Neural crest cell (in vitro differentiated cells): ENCODE data around the gene HEG1. TPM values are rescaled to one million over a fixed set of nuclear protein-coding genes. Genes with fewer than 3 reads are reported as not detected.

Source experiments
- DNase-seq: peaks from one replicate; pipeline ENCODE4 v3.0.0; 2021; ENCODE audit warnings: low read depth, mixed read lengths, low spot score
- H3K27ac Mint-ChIP-seq: one replicate; pipeline ENCODE4 v1.8.0; 2021; ENCODE audit warnings: mild to moderate bottlenecking, mixed read lengths; ENCODE audit not compliant: unreplicated experiment
- H3K27me3 Mint-ChIP-seq: 2 replicates; pipeline ENCODE4 v1.8.0; 2021; ENCODE audit warnings: low read depth, mild to moderate bottlenecking, mixed read lengths
- H3K36me3 Mint-ChIP-seq: 2 replicates; pipeline ENCODE4 v1.8.0; 2021; ENCODE audit warnings: low read depth, mild to moderate bottlenecking, mixed read lengths
- H3K4me1 Mint-ChIP-seq: 2 replicates; pipeline ENCODE4 v1.8.0; 2021; ENCODE audit warnings: mixed read lengths
- H3K4me3 Mint-ChIP-seq: one replicate; pipeline ENCODE4 v1.8.0; 2021; ENCODE audit warnings: mild to moderate bottlenecking, mixed read lengths
- H3K9me3 Mint-ChIP-seq: 2 replicates; pipeline ENCODE4 v1.8.0; 2021; ENCODE audit warnings: mixed read lengths
- CTCF ChIP-seq: fragments of 200-600 bp; sonication (generic); conservative IDR thresholded peaks from 2 replicates; pipeline ENCODE4 v1.5.0; 2021; ENCODE audit warnings: antibody characterized with exemption, mild to moderate bottlenecking
- total RNA-seq: library from RNA; stranded (reverse); gene quantifications from 2 replicates; pipeline ENCODE4 v1.2.1, GENCODE V29; 2021

HEG1 gene
- total RNA-seq, 1 donor from 2014 or later: 32.0 TPM

- no peaks in the 10 kb centered on the region for H3K36me3 Mint-ChIP-seq
- DNase-seq: no peak
- H3K9me3 Mint-ChIP-seq: no peaks in the 10 kb centered on the region
- H3K4me1 Mint-ChIP-seq: no peaks in the 10 kb centered on the region
- no peaks in the 10 kb centered on the region for H3K27me3 Mint-ChIP-seq
- no peak for TF ChIP-seq CTCF
- no peak overlapping the region for H3K27ac Mint-ChIP-seq
- H3K4me3 Mint-ChIP-seq: no peak overlapping the region
Measured at GRCh38 chr3:125069968-125070745, 14.4 kb upstream of the HEG1 start.

GRCh38 chr3:125069452-125069851, 13.7 kb upstream of the HEG1 start:
- H3K9me3 Mint-ChIP-seq: peaks cover 5% of the 10 kb centered on the region
- no peaks in the 10 kb centered on the region for H3K4me1 Mint-ChIP-seq
- H3K27me3 Mint-ChIP-seq: no peaks in the 10 kb centered on the region
- no peak for DNase-seq
- no peak overlapping the region for H3K27ac Mint-ChIP-seq
- no peaks in the 10 kb centered on the region for H3K36me3 Mint-ChIP-seq
- H3K4me3 Mint-ChIP-seq: no peak overlapping the region
- TF ChIP-seq CTCF: no peak

- no peak overlapping the region for H3K4me3 Mint-ChIP-seq
- H3K4me1 Mint-ChIP-seq: no peaks in the 10 kb centered on the region
- H3K9me3 Mint-ChIP-seq: peaks cover 6% of the 10 kb centered on the region
- no peak for DNase-seq
- H3K27me3 Mint-ChIP-seq: peaks cover 4% of the 10 kb centered on the region
- no peak for TF ChIP-seq CTCF
- H3K27ac Mint-ChIP-seq: no peak overlapping the region
- H3K36me3 Mint-ChIP-seq: no peaks in the 10 kb centered on the region
Measured at GRCh38 chr3:125068265-125068664, 12.5 kb upstream of the HEG1 start.

GRCh38 chr3:125067225-125067624, 11.4 kb upstream of the HEG1 start:
- Mint-ChIP-seq H3K9me3 (peaks cover 6% of the 10 kb centered on the region), H3K27ac (no peak overlapping the region), H3K4me3 (no peak overlapping the region), H3K27me3 (peaks cover 4% of the 10 kb centered on the region), H3K4me1 (no peaks in the 10 kb centered on the region), H3K36me3 (no peaks in the 10 kb centered on the region)
- TF ChIP-seq CTCF: no peak
- no peak for DNase-seq

GRCh38 chr3:125062904-125063618, 7.3 kb upstream of the HEG1 start:
- DNase-seq: no peak
- TF ChIP-seq CTCF: no peak
- Mint-ChIP-seq H3K27me3 (peaks cover 13% of the 10 kb centered on the region), H3K4me3 (no peak overlapping the region), H3K9me3 (peaks cover 6% of the 10 kb centered on the region), H3K36me3 (no peaks in the 10 kb centered on the region), H3K4me1 (peaks cover 10% of the 10 kb centered on the region), H3K27ac (no peak overlapping the region)
